ENCODE data around the gene RASGEF1C.
"Not testable (repeated sequence)": the region's sequence is repeated elsewhere in the genome, so short reads cannot be mapped to it uniquely, and the experiment has no call there.

The RASGEF1C gene

DNA sequence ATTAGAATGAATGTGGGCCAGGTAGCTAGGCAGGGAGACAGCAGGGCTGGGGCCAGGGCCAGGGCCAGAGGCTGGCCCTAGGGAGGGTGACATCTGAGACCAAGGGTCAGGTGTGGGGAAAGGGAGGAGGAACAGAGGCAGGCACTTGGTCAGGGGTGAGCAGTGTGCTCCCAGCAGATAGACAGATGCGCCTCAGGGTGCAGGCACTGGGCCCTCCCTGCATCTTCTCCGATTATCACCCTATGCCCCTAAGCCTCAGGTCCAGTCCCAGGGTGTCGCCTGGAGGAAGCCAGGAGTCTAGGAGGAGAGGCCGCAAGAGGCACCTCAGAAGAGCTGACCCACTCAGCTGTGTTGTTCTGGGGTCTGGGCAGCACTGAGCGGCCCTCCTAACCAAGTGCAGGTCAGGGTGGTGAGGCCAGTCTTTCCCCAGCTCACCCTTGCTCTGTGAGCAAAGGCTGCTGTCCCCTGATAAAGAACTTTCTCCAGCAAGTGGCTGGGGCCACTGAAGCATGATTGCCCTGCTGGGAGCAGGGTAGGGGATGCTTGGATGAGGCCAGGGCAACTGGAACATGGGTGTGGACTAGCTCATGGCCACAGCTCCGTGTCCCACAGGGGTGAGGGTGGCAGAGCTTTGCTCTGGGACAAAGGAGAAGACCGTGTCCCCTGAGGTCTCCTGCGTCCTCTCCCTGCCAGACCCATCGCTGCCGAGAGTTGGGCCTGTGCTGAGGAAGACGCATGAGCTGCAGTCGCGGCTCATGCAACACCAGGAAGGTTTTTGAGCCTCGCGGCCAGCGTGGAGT lies 2.1 kb upstream of the RASGEF1C start:
- DNase-seq = no peak

DNA sequence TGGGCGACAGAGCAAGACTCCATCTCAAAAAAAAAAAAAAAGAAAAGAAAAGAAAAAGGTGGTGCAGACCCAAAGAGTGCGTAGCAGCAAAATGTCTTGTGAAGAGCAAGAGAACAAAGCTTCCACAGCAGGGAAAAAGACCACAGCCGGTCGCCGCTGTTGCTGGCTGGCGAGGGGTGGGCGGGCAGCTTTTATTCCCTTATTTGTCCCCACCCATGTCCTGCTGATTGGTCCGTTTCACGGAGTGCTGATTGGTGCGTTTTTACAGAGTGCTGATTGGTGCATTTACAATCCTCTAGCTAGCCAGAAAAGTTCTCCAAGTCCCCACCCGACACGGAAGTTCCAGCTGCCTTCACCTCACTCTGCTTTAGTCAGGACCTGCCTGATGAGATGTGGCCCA lies 1.1 kb upstream of the RASGEF1C start:
- not testable (repeated sequence) for DNase-seq

DNA sequence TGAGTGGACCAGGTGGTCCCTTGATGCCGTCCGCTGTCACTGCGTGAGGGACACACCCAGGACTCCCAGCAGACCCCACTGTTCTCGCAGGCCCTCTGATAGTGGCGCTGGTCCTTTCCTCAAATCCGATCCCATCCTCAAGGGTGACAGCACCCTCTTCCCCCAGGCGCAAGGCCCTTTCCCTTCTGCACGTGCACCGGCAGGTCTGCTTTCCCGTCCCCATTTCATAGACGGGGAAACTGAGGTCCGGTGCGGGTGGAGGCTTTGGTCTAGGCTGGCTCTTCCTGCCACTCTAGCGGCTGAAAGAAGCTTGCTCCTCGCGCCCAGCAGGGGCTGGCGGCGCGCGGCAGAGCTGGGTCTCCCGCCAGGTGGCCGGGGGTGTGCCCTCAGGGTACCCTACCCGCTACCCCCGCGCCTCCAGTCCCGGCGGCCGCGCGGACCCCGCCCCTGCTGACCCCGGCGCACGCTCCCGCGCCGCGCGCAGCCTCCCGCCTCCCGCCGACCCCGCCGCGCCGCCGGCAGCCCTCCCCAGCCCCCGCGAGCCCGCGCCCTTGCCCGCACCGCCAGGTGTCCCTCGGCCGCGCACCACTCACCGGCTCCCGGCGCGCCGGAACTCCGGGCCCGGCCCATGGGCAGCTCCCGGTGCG lies 453 bp downstream of the RASGEF1C start:
- peak; percentile 13 to 56 (median 37) for DNase-seq

DNA sequence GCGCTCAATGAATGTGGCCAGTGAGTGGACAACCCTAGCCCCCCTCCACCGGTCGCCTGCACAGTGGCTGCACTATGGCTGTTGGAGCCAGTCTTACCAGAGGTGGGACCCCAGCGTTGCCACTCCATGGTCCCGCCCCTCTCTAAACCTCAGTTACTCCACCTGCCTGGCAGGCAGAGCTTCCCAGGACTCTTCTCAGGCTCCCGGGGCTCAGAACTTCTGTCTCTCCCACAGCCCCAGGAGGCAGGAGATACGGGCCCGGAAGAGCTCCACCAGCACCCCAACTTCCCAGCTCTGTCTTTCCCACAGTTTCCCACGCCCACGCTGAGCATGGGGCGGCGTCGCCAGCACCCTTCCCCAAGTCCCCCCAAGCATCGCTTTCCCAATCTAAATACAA lies 975 bp downstream of the RASGEF1C start:
- peak in 1 of 4 experiments; percentile 12 for DNase-seq

DNA sequence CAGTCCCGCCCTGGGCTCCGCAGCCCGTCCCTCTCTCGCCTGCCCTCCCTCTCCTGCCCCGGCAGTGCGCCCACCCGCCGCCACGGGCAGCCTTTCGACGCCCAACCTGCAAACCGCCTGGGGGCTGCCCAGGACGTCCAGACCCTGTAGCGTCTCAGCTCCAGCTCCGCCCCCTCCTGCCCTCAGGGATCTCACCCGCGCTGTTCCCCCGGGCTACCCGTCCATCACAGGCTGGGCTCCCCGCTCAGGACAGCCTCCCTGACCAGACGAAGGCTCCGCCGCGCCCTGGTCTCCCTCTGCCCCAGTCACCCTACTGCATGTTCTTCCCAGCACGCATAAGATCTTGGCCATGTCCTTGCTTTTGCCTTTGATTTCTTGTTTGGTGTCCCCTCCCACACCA lies 1.4 kb downstream of the RASGEF1C start:
- no peak for DNase-seq

DNA sequence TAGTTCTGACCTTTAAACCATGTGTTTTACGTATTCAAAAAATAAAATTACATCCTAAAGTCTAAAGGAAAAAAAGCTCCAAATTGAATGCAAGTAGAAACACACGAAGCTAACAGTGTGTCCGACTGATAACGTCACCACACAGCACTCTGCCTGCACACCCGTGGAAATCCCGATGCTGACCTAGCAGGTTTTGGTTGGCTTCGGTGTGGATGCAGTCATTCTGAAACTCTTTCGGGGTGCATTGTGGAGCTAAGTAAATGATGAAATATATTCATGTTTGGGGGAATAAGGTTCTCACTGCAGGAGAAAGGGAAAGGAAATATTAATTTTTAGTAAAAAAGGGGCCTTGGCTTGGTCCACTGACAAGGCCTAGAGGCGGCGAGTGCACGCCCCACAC lies 2.0 kb downstream of the RASGEF1C start:
- no peak for DNase-seq

- DNase-seq = no peak
These were observed 3.1 kb downstream of the RASGEF1C start for GRCh38 chr5:180205916-180206315.

DNA sequence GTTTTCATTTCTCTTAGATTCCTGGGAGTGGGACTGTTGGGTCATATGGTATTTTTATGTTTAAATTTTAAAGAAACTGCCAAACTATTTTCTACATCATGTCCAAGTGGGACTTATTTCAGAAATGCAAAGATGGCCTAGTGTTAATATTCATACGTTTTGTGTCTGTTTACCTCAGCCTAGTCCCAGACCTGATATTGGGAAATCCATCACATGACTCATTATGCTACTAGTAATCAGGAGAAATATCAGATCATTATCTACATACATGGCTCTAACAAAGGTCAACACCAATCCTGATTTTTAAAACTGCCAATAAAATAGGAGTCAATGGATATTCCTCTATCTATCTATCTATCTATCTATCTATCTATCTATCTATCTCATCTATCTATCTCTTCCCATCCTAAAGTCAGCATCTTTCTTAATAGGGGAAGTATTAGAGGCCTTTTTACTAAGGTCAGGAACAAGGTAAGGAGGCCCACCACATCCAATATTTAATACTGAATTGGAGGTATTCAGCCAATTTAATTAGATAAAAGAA lies 4.7 kb downstream of the RASGEF1C start:
- DNase-seq = no peak

DNA sequence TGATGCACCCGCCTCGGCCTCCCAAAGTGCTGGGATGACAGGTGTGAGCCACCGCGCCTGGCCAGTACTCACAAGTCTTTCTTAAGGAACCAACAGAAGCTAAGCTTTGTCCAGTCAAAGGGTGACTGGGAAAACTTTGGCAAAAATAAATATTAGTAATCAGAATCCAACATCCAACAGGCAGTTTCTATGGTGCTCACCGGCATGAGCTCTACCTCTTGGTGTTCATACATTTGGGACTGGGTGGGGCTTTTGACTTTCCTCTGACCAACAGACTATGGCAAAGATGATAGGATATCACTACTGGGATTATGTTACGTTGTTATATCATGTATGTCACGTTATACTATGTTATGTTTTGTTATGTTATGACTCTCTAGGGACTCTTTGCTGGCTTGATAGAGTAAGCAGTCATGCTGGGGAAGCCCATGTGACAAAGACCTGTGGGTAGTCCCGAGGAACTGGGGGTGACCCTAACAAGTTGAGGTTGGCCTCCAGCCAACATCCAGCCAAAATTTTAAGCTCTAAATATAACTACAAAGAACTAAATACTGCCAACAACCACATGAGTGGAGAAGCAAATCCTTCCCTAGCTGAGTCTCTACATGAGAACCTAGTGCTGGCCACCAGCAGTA lies 6.0 kb downstream of the RASGEF1C start:
- peak in 1 of 4 experiments; percentile 24 for DNase-seq

DNA sequence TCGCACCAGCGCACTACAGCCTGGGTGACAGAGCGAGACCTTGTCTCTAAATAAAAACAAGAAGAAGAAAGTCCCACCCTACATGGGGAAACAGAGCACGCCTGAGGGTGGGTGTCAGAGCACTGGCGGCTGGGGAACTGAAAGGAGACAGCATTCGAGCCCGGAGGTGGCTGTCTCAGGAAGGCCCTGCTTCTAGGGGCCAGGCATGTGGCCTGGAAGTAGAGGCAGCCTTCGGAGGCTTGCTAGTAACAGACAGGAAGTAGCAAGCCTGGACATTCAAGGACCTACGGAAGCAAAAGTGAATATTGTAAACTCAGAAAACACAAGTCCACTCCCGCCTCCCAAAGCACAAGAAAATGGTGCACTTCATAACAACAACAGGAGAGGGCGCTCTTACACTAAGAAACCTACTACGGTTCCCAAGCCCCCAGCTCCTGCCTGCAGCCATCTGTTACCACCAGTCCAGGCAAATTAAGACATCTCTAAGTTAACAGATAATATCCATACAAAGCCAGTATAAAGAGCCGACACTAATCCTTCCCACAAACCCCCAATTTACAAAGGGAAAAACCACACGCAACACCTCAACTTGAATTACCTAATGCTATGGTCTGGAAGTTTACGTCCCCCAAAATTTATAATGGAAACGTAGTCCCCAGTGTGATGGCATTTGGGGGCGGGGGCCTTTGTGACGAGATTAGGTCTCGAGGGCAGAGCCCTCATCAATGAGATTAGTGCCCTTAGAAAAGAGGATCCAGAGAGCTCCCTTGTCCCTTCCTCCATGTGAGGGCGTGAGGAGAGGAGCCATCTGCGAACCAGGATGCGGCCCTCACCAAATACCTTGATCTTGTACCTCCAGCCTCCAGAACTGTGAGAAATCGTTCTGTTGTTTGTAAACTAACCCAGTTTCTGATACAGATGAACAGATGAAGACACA lies 7.7 kb downstream of the RASGEF1C start:
- DNase-seq = peak; percentile 24 to 40 (median 29)

- no peak for DNase-seq
These were observed 9.6 kb downstream of the RASGEF1C start for GRCh38 chr5:180199390-180199789.

DNA sequence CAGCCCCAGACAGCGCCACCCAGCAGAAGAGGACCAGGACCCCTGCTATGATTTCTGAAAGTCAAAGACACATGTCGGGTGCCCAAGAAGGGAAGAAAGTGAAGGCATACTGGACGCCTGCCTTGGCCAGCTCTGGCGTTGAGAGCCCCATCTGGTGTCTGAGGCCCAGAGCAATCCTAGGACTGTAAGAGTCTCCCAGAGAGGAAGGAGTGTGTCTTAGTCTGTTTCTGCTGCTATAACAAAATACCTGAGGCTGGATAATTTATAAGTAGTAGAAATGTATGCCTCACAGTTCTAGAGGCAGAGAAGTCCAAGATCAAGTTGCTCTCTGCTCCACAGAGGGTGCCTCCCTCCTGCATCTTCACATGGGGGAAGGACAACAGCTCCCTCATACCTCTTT lies 10.8 kb downstream of the RASGEF1C start:
- no peak for DNase-seq

- DNase-seq = no peak
These were observed 11.9 kb downstream of the RASGEF1C start for GRCh38 chr5:180197016-180197702.

GRCh38 chr5:180194410-180195345 lies 14.3 kb downstream of the RASGEF1C start:
- no peak for DNase-seq

GRCh38 chr5:180193749-180194375 lies 15.1 kb downstream of the RASGEF1C start:
- no peak for DNase-seq

DNA sequence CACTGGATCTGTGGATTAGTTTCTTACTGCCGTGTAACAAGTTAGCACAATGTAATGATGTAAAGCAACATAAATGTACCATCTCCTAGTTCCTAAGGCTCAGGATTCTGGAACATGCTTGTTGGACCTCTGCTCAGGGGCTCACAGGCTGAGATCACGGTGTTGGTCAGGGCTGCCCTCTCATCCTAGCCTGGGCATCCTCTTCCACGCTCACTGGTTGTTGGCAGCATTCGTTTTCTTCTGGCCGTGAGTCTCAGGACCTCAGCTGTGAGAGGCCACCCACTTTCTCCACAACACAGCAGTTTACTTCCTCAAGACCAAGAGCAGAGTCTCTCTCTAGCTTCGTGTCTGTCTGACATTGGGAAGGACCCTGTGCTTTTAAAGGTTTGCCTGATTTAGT lies 17.3 kb downstream of the RASGEF1C start:
- peak in 1 of 4 experiments; percentile 11 for DNase-seq

DNA sequence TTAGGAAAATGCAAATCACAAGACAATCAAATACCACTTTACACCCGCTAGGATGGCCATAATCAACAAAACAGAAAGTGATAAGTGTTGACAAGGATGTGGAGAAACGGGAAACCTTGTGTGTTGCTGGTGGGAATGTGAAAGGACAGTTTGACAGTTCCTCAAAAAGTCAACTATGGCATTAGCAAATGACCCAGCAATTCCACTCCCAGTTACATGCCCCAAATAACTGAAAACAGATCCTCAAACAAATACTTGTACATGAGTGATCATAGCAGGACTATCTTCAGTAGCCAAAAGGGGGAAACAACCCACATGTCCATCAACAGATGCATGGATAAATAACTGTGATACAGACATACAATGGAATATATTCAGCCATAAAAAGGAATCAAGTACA lies 21.2 kb downstream of the RASGEF1C start:
- DNase-seq = no peak

- DNase-seq = no peak
These were observed 28.2 kb downstream of the RASGEF1C start for GRCh38 chr5:180180846-180181245.

- no peak for DNase-seq
These were observed 28.6 kb downstream of the RASGEF1C start for GRCh38 chr5:180180421-180180820.

Measured in suppressor macrophage (primary cell).